NT2/D1 (cell line): ENCODE results near the gene RAB8B.

Experiments used
- SUZ12 ChIP-seq: IDR thresholded peaks from 2 replicates; pipeline ENCODE4 v1.6.1; 2011; ENCODE audit not compliant: insufficient read length, insufficient read depth; ENCODE audit errors: extremely low read depth
- YY1 ChIP-seq: IDR thresholded peaks from 2 replicates; pipeline ENCODE4 v1.6.1; 2011; ENCODE audit not compliant: insufficient read length, insufficient read depth

- TF ChIP-seq SUZ12, result no peak
- no peak for TF ChIP-seq YY1
Measured at GRCh38 chr15:63188247-63188925, 1.0 kb upstream of the RAB8B start.
